Measurements from ENCODE around the gene CLMN.

CLMN gene

GRCh38 chr14:95355422-95355821 lies 35.7 kb upstream of the CLMN start:
- no peak overlapping the region for H3K27ac ChIP-seq (ENCODE audit: low read depth, low read length)
- H3K4me1 ChIP-seq (ENCODE audit: control insufficient read depth in 1 of 2, insufficient read depth in 2 of 2, low read length in 2 of 2), result no peaks in the 10 kb centered on the region
- H3K27me3 ChIP-seq (ENCODE audit: control insufficient read depth in 1 of 2, insufficient read depth in 2 of 2, low read length in 2 of 2), result no peaks in the 10 kb centered on the region
- H3K9me3 ChIP-seq (ENCODE audit: control insufficient read depth in 1 of 2, low read length in 2 of 2), result no peaks in the 10 kb centered on the region
- H3K4me3 ChIP-seq (ENCODE audit: low read depth in 1 of 2, low read length in 2 of 2), result no peak overlapping the region
- H3K36me3 ChIP-seq (ENCODE audit: control insufficient read depth in 1 of 2, insufficient read depth in 2 of 2, low read length in 2 of 2), result no peaks in the 10 kb centered on the region
- H3K9ac ChIP-seq (ENCODE audit: low read depth in 1 of 2, low read length in 2 of 2), result no peak overlapping the region

- H3K9me3 ChIP-seq (ENCODE audit: control insufficient read depth in 1 of 2, low read length in 2 of 2), result no peaks in the 10 kb centered on the region
- H3K4me3 ChIP-seq (ENCODE audit: low read depth in 1 of 2, low read length in 2 of 2), result no peak overlapping the region
- H3K4me1 ChIP-seq (ENCODE audit: control insufficient read depth in 1 of 2, insufficient read depth in 2 of 2, low read length in 2 of 2), result no peaks in the 10 kb centered on the region
- H3K27ac ChIP-seq (ENCODE audit: low read depth, low read length), result no peak overlapping the region
- H3K27me3 ChIP-seq (ENCODE audit: control insufficient read depth in 1 of 2, insufficient read depth in 2 of 2, low read length in 2 of 2), result no peaks in the 10 kb centered on the region
- no peaks in the 10 kb centered on the region for H3K36me3 ChIP-seq (ENCODE audit: control insufficient read depth in 1 of 2, insufficient read depth in 2 of 2, low read length in 2 of 2)
- H3K9ac ChIP-seq (ENCODE audit: low read depth in 1 of 2, low read length in 2 of 2), result no peak overlapping the region
Measured at GRCh38 chr14:95354834-95355233, 35.1 kb upstream of the CLMN start.

- Histone ChIP-seq H3K9ac (ENCODE audit: low read depth in 1 of 2, low read length in 2 of 2) (no peak overlapping the region), H3K4me1 (ENCODE audit: control insufficient read depth in 1 of 2, insufficient read depth in 2 of 2, low read length in 2 of 2) (no peaks in the 10 kb centered on the region), H3K36me3 (ENCODE audit: control insufficient read depth in 1 of 2, insufficient read depth in 2 of 2, low read length in 2 of 2) (no peaks in the 10 kb centered on the region), H3K27me3 (ENCODE audit: control insufficient read depth in 1 of 2, insufficient read depth in 2 of 2, low read length in 2 of 2) (no peaks in the 10 kb centered on the region), H3K9me3 (ENCODE audit: control insufficient read depth in 1 of 2, low read length in 2 of 2) (no peaks in the 10 kb centered on the region), H3K4me3 (ENCODE audit: low read depth in 1 of 2, low read length in 2 of 2) (no peak overlapping the region), H3K27ac (ENCODE audit: low read depth, low read length) (no peak overlapping the region)
Measured at GRCh38 chr14:95353664-95354063, 34.0 kb upstream of the CLMN start.

DNA sequence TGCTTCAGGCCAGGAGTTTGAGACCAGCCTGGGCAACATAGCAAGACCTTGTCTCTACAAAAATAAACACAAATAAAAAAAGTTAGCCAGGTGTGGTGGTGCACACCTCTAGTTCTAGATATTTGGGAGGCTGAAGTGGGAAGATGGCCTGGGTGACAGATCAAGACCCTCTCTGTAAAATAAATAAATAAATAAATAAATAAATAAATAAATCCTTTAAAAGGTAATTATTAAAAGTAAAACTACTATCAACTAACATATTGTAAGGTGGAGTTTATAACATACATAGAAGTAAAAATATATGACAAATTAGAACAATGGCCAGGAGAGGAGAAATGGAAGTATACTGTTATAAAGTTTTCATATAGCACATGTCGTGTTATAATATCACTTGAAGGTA lies 33.3 kb upstream of the CLMN start:
- H3K36me3 ChIP-seq (ENCODE audit: control insufficient read depth in 1 of 2, insufficient read depth in 2 of 2, low read length in 2 of 2), result no peaks in the 10 kb centered on the region
- H3K27ac ChIP-seq (ENCODE audit: low read depth, low read length), result no peak overlapping the region
- H3K27me3 ChIP-seq (ENCODE audit: control insufficient read depth in 1 of 2, insufficient read depth in 2 of 2, low read length in 2 of 2), result no peaks in the 10 kb centered on the region
- no peaks in the 10 kb centered on the region for H3K4me1 ChIP-seq (ENCODE audit: control insufficient read depth in 1 of 2, insufficient read depth in 2 of 2, low read length in 2 of 2)
- H3K9ac ChIP-seq (ENCODE audit: low read depth in 1 of 2, low read length in 2 of 2), result no peak overlapping the region
- H3K4me3 ChIP-seq (ENCODE audit: low read depth in 1 of 2, low read length in 2 of 2), result no peak overlapping the region
- no peaks in the 10 kb centered on the region for H3K9me3 ChIP-seq (ENCODE audit: control insufficient read depth in 1 of 2, low read length in 2 of 2)

DNA sequence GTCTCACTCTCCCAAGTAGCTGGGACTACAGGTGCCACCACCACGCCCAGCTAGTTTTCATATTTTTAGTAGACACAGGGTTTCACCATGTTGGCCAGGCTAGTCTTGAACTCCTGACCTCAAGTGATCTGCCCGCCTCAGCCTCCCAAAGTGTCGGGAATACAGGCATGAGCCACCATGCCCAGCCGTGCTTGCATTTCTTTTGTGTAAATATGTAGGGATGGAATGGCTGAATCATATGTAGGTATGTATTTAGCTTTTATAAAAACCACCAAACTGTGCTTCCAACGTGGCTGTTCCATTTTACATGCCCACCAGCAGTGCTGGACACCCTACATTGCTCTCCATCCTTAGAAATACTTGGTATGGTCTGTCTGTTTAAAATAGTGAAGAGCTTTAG lies 32.8 kb upstream of the CLMN start:
- H3K36me3 ChIP-seq (ENCODE audit: control insufficient read depth in 1 of 2, insufficient read depth in 2 of 2, low read length in 2 of 2), result no peaks in the 10 kb centered on the region
- no peaks in the 10 kb centered on the region for H3K27me3 ChIP-seq (ENCODE audit: control insufficient read depth in 1 of 2, insufficient read depth in 2 of 2, low read length in 2 of 2)
- H3K4me1 ChIP-seq (ENCODE audit: control insufficient read depth in 1 of 2, insufficient read depth in 2 of 2, low read length in 2 of 2), result no peaks in the 10 kb centered on the region
- H3K9ac ChIP-seq (ENCODE audit: low read depth in 1 of 2, low read length in 2 of 2), result no peak overlapping the region
- no peaks in the 10 kb centered on the region for H3K9me3 ChIP-seq (ENCODE audit: control insufficient read depth in 1 of 2, low read length in 2 of 2)
- no peak overlapping the region for H3K4me3 ChIP-seq (ENCODE audit: low read depth in 1 of 2, low read length in 2 of 2)
- H3K27ac ChIP-seq (ENCODE audit: low read depth, low read length), result no peak overlapping the region

DNA sequence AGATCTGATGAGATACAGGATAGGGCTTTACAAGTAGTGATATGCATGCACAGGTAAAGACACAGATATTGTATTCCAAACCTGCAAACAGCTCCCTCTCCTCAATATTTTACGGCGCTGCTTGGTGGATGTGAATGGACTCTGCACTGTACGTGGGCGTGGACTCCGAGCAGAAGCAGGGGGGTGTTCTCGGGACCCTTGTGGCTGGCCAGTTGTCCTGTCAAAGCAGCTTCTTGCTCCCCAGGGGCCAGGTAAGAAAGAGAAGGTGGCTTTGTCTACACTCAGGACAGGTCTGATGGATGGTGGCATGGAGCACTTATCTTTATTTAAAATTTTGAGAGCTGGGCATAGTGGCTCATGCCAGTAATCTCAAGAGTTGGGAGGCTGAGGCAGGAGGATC lies 29.5 kb upstream of the CLMN start:
- H3K4me3 ChIP-seq (ENCODE audit: low read depth in 1 of 2, low read length in 2 of 2), result no peak overlapping the region
- no peak overlapping the region for H3K27ac ChIP-seq (ENCODE audit: low read depth, low read length)
- H3K36me3 ChIP-seq (ENCODE audit: control insufficient read depth in 1 of 2, insufficient read depth in 2 of 2, low read length in 2 of 2), result no peaks in the 10 kb centered on the region
- H3K9me3 ChIP-seq (ENCODE audit: control insufficient read depth in 1 of 2, low read length in 2 of 2), result no peaks in the 10 kb centered on the region
- H3K9ac ChIP-seq (ENCODE audit: low read depth in 1 of 2, low read length in 2 of 2), result no peak overlapping the region
- no peaks in the 10 kb centered on the region for H3K27me3 ChIP-seq (ENCODE audit: control insufficient read depth in 1 of 2, insufficient read depth in 2 of 2, low read length in 2 of 2)
- no peaks in the 10 kb centered on the region for H3K4me1 ChIP-seq (ENCODE audit: control insufficient read depth in 1 of 2, insufficient read depth in 2 of 2, low read length in 2 of 2)

- Histone ChIP-seq H3K4me3 (ENCODE audit: low read depth in 1 of 2, low read length in 2 of 2) (no peak overlapping the region), H3K9me3 (ENCODE audit: control insufficient read depth in 1 of 2, low read length in 2 of 2) (no peaks in the 10 kb centered on the region), H3K27me3 (ENCODE audit: control insufficient read depth in 1 of 2, insufficient read depth in 2 of 2, low read length in 2 of 2) (no peaks in the 10 kb centered on the region), H3K27ac (ENCODE audit: low read depth, low read length) (no peak overlapping the region), H3K9ac (ENCODE audit: low read depth in 1 of 2, low read length in 2 of 2) (no peak overlapping the region), H3K4me1 (ENCODE audit: control insufficient read depth in 1 of 2, insufficient read depth in 2 of 2, low read length in 2 of 2) (no peaks in the 10 kb centered on the region), H3K36me3 (ENCODE audit: control insufficient read depth in 1 of 2, insufficient read depth in 2 of 2, low read length in 2 of 2) (no peaks in the 10 kb centered on the region)
Measured at GRCh38 chr14:95348395-95349080, 28.8 kb upstream of the CLMN start.

- Histone ChIP-seq H3K9me3 (ENCODE audit: control insufficient read depth in 1 of 2, low read length in 2 of 2) (no peaks in the 10 kb centered on the region), H3K4me3 (ENCODE audit: low read depth in 1 of 2, low read length in 2 of 2) (no peak overlapping the region), H3K4me1 (ENCODE audit: control insufficient read depth in 1 of 2, insufficient read depth in 2 of 2, low read length in 2 of 2) (no peaks in the 10 kb centered on the region), H3K27me3 (ENCODE audit: control insufficient read depth in 1 of 2, insufficient read depth in 2 of 2, low read length in 2 of 2) (no peaks in the 10 kb centered on the region), H3K27ac (ENCODE audit: low read depth, low read length) (no peak overlapping the region), H3K36me3 (ENCODE audit: control insufficient read depth in 1 of 2, insufficient read depth in 2 of 2, low read length in 2 of 2) (no peaks in the 10 kb centered on the region), H3K9ac (ENCODE audit: low read depth in 1 of 2, low read length in 2 of 2) (no peak overlapping the region)
Measured at GRCh38 chr14:95346820-95347219, 27.1 kb upstream of the CLMN start.

- H3K36me3 ChIP-seq (ENCODE audit: control insufficient read depth in 1 of 2, insufficient read depth in 2 of 2, low read length in 2 of 2), result no peaks in the 10 kb centered on the region
- no peak overlapping the region for H3K9ac ChIP-seq (ENCODE audit: low read depth in 1 of 2, low read length in 2 of 2)
- no peak overlapping the region for H3K27ac ChIP-seq (ENCODE audit: low read depth, low read length)
- peaks cover 0 to under 1% of the 10 kb centered on the region in 2 donors for H3K4me1 ChIP-seq (ENCODE audit: control insufficient read depth in 1 of 2, insufficient read depth in 2 of 2, low read length in 2 of 2)
- no peaks in the 10 kb centered on the region for H3K27me3 ChIP-seq (ENCODE audit: control insufficient read depth in 1 of 2, insufficient read depth in 2 of 2, low read length in 2 of 2)
- no peaks in the 10 kb centered on the region for H3K9me3 ChIP-seq (ENCODE audit: control insufficient read depth in 1 of 2, low read length in 2 of 2)
- no peak overlapping the region for H3K4me3 ChIP-seq (ENCODE audit: low read depth in 1 of 2, low read length in 2 of 2)
Measured at GRCh38 chr14:95346266-95346665, 26.6 kb upstream of the CLMN start.

DNA sequence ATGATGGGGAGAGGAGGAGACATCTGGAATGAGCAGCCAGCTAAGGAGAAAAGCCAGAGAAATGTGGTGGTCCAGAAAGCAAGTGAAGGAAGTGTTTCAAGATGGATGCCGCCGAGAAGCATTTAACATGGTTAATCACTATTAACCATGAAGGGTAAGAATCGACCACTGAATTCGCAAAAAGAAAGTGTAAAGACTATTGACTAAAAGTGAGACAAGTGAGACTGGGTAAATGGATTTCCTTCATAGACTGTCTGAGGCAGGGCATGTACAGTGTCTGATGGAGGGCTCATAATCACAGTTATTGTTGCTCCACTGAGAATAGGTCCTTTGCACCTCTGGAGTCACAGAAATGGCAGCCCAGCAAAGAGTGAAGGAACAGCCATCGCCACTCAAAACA lies 25.3 kb upstream of the CLMN start:
- Histone ChIP-seq H3K4me1 (ENCODE audit: control insufficient read depth in 1 of 2, insufficient read depth in 2 of 2, low read length in 2 of 2) (peaks cover 0 to 12% of the 10 kb centered on the region in 2 donors), H3K9me3 (ENCODE audit: control insufficient read depth in 1 of 2, low read length in 2 of 2) (peaks cover 0 to 3% of the 10 kb centered on the region in 2 donors), H3K9ac (ENCODE audit: low read depth in 1 of 2, low read length in 2 of 2) (no peak overlapping the region), H3K27ac (ENCODE audit: low read depth, low read length) (no peak overlapping the region), H3K36me3 (ENCODE audit: control insufficient read depth in 1 of 2, insufficient read depth in 2 of 2, low read length in 2 of 2) (no peaks in the 10 kb centered on the region), H3K4me3 (ENCODE audit: low read depth in 1 of 2, low read length in 2 of 2) (no peak overlapping the region), H3K27me3 (ENCODE audit: control insufficient read depth in 1 of 2, insufficient read depth in 2 of 2, low read length in 2 of 2) (no peaks in the 10 kb centered on the region)

DNA sequence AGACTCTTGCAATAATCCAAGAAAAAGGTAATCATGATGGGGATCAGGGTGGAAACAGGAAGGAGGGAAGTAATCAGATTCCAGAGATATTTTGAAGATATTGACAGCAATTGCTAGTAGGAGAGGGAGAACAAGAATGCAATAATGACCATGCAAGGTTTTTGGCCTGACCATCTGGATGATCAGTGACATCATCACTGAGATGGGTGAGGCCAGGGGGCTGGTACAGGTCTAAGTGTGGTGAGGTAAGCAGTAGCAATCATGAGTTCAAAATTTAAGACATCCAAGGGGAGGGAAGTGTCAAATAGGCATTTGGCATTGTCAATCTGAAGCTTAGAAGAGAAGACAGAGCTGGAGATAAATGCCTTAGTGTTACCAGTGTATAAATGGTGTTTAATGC lies 24.8 kb upstream of the CLMN start:
- H3K27me3 ChIP-seq (ENCODE audit: control insufficient read depth in 1 of 2, insufficient read depth in 2 of 2, low read length in 2 of 2), result no peaks in the 10 kb centered on the region
- H3K9me3 ChIP-seq (ENCODE audit: control insufficient read depth in 1 of 2, low read length in 2 of 2), result peaks cover 0 to 3% of the 10 kb centered on the region in 2 donors
- no peaks in the 10 kb centered on the region for H3K36me3 ChIP-seq (ENCODE audit: control insufficient read depth in 1 of 2, insufficient read depth in 2 of 2, low read length in 2 of 2)
- peaks cover 0 to 14% of the 10 kb centered on the region in 2 donors for H3K4me1 ChIP-seq (ENCODE audit: control insufficient read depth in 1 of 2, insufficient read depth in 2 of 2, low read length in 2 of 2)
- no peak overlapping the region for H3K4me3 ChIP-seq (ENCODE audit: low read depth in 1 of 2, low read length in 2 of 2)
- H3K9ac ChIP-seq (ENCODE audit: low read depth in 1 of 2, low read length in 2 of 2), result no peak overlapping the region
- no peak overlapping the region for H3K27ac ChIP-seq (ENCODE audit: low read depth, low read length)
